DND-41 (cell line): ENCODE measurements around the gene HSD17B7.

Experiments used
- ATAC-seq: fragments of 200-7000 bp; cut with Tn5 transposase; 3 replicates; pipeline ENCODE4 v1.9.1; 2021; ENCODE audit warnings: low read depth; ENCODE audit not compliant: insufficient read depth
- DNase-seq: peaks from one replicate; pipeline ENCODE4 v3.0.0-alpha.2; 2020
- H2AFZ ChIP-seq: 2 replicates; pipeline ENCODE4 v1.6.0; 2012; ENCODE audit warnings: low read depth, low read length
- H3K27ac ChIP-seq: 2 replicates; pipeline ENCODE4 v1.5.1; 2012; ENCODE audit warnings: low read length, inconsistent platforms
- H3K27me3 ChIP-seq: fragments of 200-600 bp; sonication (generic); 2 replicates; pipeline ENCODE4 v1.6.0; 2012; ENCODE audit warnings: low read length, mild to moderate bottlenecking, inconsistent platforms; ENCODE audit not compliant: insufficient read depth, poor library complexity
- H3K36me3 ChIP-seq: 2 replicates; pipeline ENCODE4 v1.5.1; 2012; ENCODE audit warnings: low read length, inconsistent platforms; ENCODE audit not compliant: insufficient read depth
- H3K4me1 ChIP-seq: 2 replicates; pipeline ENCODE4 v1.5.1; 2012; ENCODE audit warnings: mild to moderate bottlenecking, low read length; ENCODE audit not compliant: insufficient read depth
- H3K4me2 ChIP-seq: 2 replicates; pipeline ENCODE4 v1.6.0; 2012; ENCODE audit warnings: mild to moderate bottlenecking, moderate library complexity, low read length, inconsistent platforms; ENCODE audit not compliant: insufficient read depth
- H3K4me3 ChIP-seq, 2 experiments: fragments of 200-600 bp in 1 of 2; shearing (Covaris generic) in 1 of 2; 2 replicates each; pipeline ENCODE4 v1.5.1; 2012 to 2016; ENCODE audit warnings: inconsistent platforms in 2 of 2, low read length in 2 of 2, mild to moderate bottlenecking in 2 of 2, low read depth in 1 of 2, moderate library complexity in 1 of 2
- H3K79me2 ChIP-seq: 2 replicates; pipeline ENCODE4 v1.6.0; 2012; ENCODE audit warnings: low read length, inconsistent platforms; ENCODE audit not compliant: insufficient read depth
- H3K9ac ChIP-seq: 2 replicates; pipeline ENCODE4 v1.6.0; 2012; ENCODE audit warnings: low read depth, mild to moderate bottlenecking, inconsistent platforms, low read length, moderate library complexity
- H3K9me3 ChIP-seq: 2 replicates; pipeline ENCODE4 v1.5.1; 2012; ENCODE audit warnings: low read length, moderate library complexity, mild to moderate bottlenecking, inconsistent platforms; ENCODE audit not compliant: insufficient read depth, severe bottlenecking
- H4K20me1 ChIP-seq: 2 replicates; pipeline ENCODE4 v1.6.0; 2012; ENCODE audit warnings: low read length; ENCODE audit not compliant: insufficient read depth
- CTCF ChIP-seq: IDR thresholded peaks from 2 replicates; pipeline ENCODE4 v1.5.1; 2012; ENCODE audit warnings: borderline replicate concordance, low read length, moderate library complexity, mild to moderate bottlenecking; ENCODE audit not compliant: poor library complexity, severe bottlenecking; ENCODE audit errors: extremely low read depth
- EZH2 ChIP-seq: IDR thresholded peaks from 3 replicates; pipeline ENCODE4 v1.6.1; 2012; ENCODE audit warnings: borderline replicate concordance, low read depth, mild to moderate bottlenecking, moderate library complexity, low read length, inconsistent platforms; ENCODE audit not compliant: severe bottlenecking

The HSD17B7 gene

GRCh38 chr1:162753001-162753658, 37.4 kb upstream of the HSD17B7 start:
- Histone ChIP-seq H3K9ac (no peak overlapping the region), H4K20me1 (no peaks in the 10 kb centered on the region), H2AFZ (no peak overlapping the region), H3K27me3 (no peaks in the 10 kb centered on the region), H3K36me3 (no peaks in the 10 kb centered on the region), H3K79me2 (no peaks in the 10 kb centered on the region), H3K4me3 (no peak overlapping the region), H3K4me2 (no peak overlapping the region), H3K4me1 (no peaks in the 10 kb centered on the region), H3K9me3 (no peaks in the 10 kb centered on the region), H3K27ac (no peak overlapping the region)
- DNase-seq (no peak), ATAC-seq (no peak)
- TF ChIP-seq CTCF = no peak
- TF ChIP-seq EZH2 = no peak

DNA sequence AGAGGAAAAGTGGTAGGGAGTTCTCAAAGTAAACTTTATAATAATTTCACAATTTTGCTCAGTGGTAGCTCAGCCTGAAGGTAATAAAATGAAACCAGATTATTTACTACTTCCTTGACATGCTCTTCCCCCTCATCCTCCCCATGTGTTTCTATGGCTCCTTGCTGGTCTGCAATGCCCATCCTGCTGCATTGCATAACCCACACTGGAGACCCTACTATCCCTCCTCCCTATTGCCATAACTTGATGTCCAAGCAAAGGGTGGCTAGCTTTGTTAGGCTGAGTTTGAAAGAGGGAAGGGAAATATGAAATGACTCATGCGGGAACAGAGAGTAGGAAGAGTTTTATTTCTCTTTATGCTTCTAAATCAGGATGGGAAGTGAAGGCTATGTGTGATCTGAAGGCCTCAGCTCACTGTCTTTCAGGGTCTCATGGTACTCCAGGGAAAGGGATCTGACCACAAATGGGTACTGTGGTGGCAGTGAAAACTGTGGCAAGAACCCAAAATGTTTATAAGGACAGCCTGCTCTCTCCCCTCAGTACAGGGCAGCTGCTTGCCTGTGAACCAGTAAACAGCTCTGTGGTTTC, 36.4 kb upstream of the HSD17B7 start:
- Histone ChIP-seq H3K4me1 (no peaks in the 10 kb centered on the region), H3K36me3 (no peaks in the 10 kb centered on the region), H3K9ac (no peak overlapping the region), H3K9me3 (no peaks in the 10 kb centered on the region), H3K4me3 (no peak overlapping the region), H3K27ac (no peak overlapping the region), H4K20me1 (no peaks in the 10 kb centered on the region), H3K4me2 (no peak overlapping the region), H3K79me2 (no peaks in the 10 kb centered on the region), H2AFZ (no peak overlapping the region), H3K27me3 (no peaks in the 10 kb centered on the region)
- no peak for ATAC-seq
- no peak for DNase-seq
- TF ChIP-seq CTCF (no peak), EZH2 (no peak)

DNA sequence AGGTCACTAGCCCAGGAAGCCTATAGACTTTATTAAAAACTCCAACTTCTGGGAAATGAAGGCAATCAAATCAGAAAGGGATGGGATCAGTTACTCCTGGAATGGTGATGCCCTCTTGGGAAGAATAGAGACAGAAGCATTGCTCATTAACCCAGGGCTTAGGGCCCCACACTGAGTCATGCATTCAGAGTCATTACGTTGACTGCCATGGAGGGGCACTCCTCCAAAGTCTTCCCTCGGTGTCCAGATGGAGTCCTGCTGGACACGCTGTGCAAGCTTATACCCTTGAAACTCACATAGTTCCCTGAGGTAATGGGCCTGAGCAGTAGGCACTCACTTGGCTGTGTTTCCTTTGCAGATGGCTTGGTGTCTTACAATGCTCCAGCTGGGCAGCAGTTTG, 35.2 kb upstream of the HSD17B7 start:
- H3K4me2 ChIP-seq = no peak overlapping the region
- H3K27me3 ChIP-seq = no peaks in the 10 kb centered on the region
- H3K4me1 ChIP-seq = no peaks in the 10 kb centered on the region
- TF ChIP-seq EZH2 (no peak), CTCF (no peak)
- H2AFZ ChIP-seq = no peak overlapping the region
- no peak for ATAC-seq
- H3K79me2 ChIP-seq = no peaks in the 10 kb centered on the region
- H3K4me3 ChIP-seq = no peak overlapping the region
- H3K36me3 ChIP-seq = no peaks in the 10 kb centered on the region
- no peak overlapping the region for H3K9ac ChIP-seq
- no peak overlapping the region for H3K27ac ChIP-seq
- no peaks in the 10 kb centered on the region for H3K9me3 ChIP-seq
- DNase-seq = no peak
- no peaks in the 10 kb centered on the region for H4K20me1 ChIP-seq
